ENCODE results near the gene LPO.

LPO gene

GRCh38 chr17:58278661-58279015, 40.3 kb downstream of the LPO start:
- TF ChIP-seq JUND (IDR thresholded peaks at IDR 0.05; ENCODE audit: low read depth): no peak
- in situ Hi-C loops (cut with HindIII; ENCODE audit: low pct_unique_long_range_greater_than_20kb, low sequenced_read_pairs): no loop called here
- DNase-seq (ENCODE audit: low read depth in 1 of 2, low spot score in 1 of 2): peak in 1 of 2 experiments; percentile 14

DNA sequence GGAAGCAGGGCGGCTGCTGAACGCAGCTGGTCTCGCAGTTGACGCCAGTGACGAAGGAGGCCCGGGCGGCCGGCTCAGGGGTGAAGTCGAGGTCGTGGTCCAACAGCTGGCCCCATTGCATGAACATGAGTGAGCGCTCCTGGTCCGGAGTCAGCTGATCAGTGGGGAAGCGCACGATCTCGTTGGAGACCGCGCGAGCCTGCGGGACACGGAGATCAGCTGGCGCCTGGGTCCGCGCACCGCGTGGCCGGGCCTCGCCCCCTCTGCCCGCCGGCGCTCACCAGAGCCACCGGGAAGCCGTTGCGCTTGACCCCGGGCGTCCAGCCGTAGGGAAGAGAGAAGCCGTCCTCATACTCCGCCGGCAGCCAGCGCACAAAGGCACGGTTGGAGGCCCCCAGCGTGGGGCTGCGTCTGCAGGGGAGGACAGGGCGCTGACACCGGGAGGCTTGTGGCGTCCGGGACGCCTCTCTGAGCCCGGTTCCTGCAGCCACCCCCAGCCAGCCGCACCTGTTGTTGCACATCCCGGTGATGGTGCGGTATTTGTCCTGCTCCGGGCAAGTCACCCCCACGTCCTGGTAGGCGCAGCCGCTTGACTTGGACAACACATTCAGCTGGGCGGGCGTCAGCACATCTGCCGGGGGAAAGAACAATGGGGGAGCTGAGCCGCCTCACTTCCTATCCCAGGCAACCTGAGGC, 40.8 kb downstream of the LPO start:
- in situ Hi-C loops (cut with HindIII; ENCODE audit: low pct_unique_long_range_greater_than_20kb, low sequenced_read_pairs): no loop called here
- TF ChIP-seq JUND (IDR thresholded peaks at IDR 0.05; ENCODE audit: low read depth): no peak
- no peak for DNase-seq (ENCODE audit: low read depth in 1 of 2, low spot score in 1 of 2)

DNA sequence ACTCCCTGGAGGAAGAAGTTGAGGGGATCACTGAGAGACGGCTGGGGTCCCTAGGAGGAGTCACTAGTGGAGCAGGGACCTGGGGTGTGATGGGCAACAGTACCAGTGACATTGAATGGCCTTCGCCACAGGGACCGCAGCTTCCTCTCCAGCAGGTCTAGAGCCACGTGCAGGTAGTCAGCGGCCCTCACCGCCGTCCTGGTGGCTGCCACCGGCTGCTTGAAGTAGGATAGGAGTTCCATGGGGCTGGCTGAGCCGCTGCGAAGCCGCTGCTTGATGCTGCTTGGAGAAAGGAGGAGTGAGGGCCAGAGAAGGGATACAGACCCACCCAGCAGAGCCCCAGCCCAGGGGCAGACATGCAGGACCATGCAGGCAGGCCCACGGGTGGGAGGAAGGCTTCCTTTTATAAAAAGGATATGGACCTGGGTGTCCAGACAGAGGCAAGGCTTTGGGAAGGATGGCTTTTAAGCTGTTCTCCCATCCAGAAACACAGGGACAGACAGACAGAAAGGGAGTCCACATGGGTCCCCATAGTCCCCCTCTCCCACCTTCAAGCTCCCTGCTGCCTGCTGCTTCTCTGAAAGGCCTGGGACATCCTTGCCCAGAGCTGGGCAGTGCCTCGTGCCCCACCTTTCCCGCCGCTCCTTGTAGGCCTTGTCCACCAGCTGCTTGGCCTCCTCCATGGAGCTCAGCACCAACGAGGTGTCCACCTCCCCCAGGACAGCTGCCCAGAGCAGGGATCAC, 41.5 kb downstream of the LPO start:
- in situ Hi-C loops (cut with HindIII; ENCODE audit: low pct_unique_long_range_greater_than_20kb, low sequenced_read_pairs): no loop called here
- no peak for TF ChIP-seq JUND (IDR thresholded peaks at IDR 0.05; ENCODE audit: low read depth)
- DNase-seq (ENCODE audit: low read depth in 1 of 2, low spot score in 1 of 2): no peak

- in situ Hi-C loops (cut with HindIII; ENCODE audit: low pct_unique_long_range_greater_than_20kb, low sequenced_read_pairs): no loop called here
- DNase-seq (ENCODE audit: low read depth in 1 of 2, low spot score in 1 of 2): no peak
- TF ChIP-seq JUND (IDR thresholded peaks at IDR 0.05; ENCODE audit: low read depth): no peak
These were observed 42.3 kb downstream of the LPO start, which contains the start of gene MPO for GRCh38 chr17:58280480-58281217. Gene MPO (minus strand): TSS chr17:58280935. CDS start chr17:58280758, 177 bp downstream.

GRCh38 chr17:58281511-58282011, 43.2 kb downstream of the LPO start:
- in situ Hi-C loops (cut with HindIII; ENCODE audit: low pct_unique_long_range_greater_than_20kb, low sequenced_read_pairs): no loop called here
- no peak for DNase-seq (ENCODE audit: low read depth in 1 of 2, low spot score in 1 of 2)
- TF ChIP-seq JUND (IDR thresholded peaks at IDR 0.05; ENCODE audit: low read depth): no peak

DNA sequence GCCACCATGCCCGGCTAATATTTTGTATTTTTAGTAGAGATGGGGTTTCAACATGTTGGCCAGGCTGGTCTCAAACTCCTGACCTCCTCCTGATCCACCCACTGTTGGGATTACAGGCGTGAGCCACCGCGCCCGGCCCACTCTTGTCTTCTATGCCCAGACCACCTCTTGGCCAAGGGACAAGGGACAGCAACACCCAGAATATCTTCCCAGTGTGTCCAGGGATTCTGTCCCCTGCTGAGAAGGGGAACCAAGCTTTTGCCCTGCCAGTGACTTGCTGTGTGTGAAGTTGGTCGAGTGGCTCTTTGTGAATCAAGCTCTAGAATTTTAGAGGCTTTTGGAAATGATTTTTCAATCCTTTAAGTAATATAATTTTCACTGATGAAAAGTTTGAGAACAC, 44.1 kb downstream of the LPO start:
- in situ Hi-C loops (cut with HindIII; ENCODE audit: low pct_unique_long_range_greater_than_20kb, low sequenced_read_pairs): no loop called here
- TF ChIP-seq JUND (IDR thresholded peaks at IDR 0.05; ENCODE audit: low read depth): no peak
- no peak for DNase-seq (ENCODE audit: low read depth in 1 of 2, low spot score in 1 of 2)

DNA sequence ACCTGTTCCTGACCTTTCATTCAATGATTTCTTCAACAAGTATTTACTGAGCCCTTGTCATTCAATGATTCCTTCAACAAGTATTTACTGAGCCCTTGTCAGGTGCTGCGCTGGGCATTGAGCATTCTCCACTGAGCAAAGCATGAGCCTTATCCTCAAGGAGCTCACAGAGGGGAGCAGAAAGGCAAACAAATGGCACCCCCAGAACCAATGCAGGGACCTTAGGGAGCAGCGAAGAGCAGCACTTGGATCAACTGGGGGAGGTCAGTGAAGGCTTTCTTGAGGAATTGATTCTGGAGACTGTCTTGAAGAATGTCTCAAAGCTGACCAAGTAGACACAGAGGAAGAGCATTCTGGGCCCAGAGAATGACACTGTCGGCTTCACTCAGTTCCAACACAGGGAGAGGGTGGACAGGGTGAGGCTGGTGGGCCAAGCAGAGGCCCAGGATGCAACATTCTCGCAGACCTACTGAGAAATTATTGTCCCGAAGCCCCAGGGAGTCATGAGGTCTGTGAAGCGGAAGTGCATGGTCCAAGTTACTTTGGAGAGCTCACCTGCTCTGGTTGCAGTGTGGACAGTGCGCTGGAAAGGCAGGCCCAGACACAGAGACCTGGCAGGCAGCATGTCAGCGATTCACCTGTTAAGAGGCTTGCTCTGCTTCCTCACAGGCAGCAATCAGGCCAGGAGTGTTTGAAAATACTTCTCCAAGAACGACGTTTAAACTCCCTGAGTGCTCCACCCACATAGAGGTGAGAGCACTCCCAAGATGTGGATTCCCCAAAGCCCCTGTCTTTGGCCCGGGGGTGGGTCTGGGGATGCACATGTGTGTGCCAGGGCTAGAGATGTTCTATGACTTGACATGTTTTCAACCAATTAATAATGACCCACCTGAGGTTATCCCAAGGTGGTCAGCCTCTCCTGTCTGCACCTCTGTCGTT, 45.6 kb downstream of the LPO start:
- no peak for TF ChIP-seq JUND (IDR thresholded peaks at IDR 0.05; ENCODE audit: low read depth)
- no peak for DNase-seq (ENCODE audit: low read depth in 1 of 2, low spot score in 1 of 2)
- in situ Hi-C loops (cut with HindIII; ENCODE audit: low pct_unique_long_range_greater_than_20kb, low sequenced_read_pairs): no loop called here

- DNase-seq (ENCODE audit: low read depth in 1 of 2, low spot score in 1 of 2): no peak
- in situ Hi-C loops (cut with HindIII; ENCODE audit: low pct_unique_long_range_greater_than_20kb, low sequenced_read_pairs): no loop called here
- no peak for TF ChIP-seq JUND (IDR thresholded peaks at IDR 0.05; ENCODE audit: low read depth)
These were observed 46.4 kb downstream of the LPO start for GRCh38 chr17:58284613-58285421.

GRCh38 chr17:58285422-58285810, 47.0 kb downstream of the LPO start:
- no peak for TF ChIP-seq JUND (IDR thresholded peaks at IDR 0.05; ENCODE audit: low read depth)
- in situ Hi-C loops (cut with HindIII; ENCODE audit: low pct_unique_long_range_greater_than_20kb, low sequenced_read_pairs): no loop called here
- DNase-seq (ENCODE audit: low read depth in 1 of 2, low spot score in 1 of 2): no peak

DNA sequence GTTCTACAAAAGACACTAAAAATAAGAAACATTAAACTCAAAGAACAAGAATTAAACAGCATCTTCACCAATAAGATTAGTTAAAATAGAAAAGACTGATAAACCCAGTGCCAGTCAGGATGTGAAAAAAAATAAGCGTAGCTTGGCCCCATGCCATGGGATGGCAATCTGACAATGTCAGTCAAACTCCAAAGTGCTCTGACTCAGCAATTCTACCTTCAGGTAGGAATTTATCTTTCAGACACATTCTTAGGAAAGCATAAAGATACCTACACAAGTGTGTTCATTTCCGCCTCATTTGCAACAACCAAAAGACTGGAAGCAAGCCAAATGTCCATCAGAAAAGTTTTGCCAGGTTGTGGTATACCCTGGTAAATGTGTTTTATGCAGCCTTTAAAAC, 51.5 kb downstream of the LPO start:
- TF ChIP-seq JUND (IDR thresholded peaks at IDR 0.05; ENCODE audit: low read depth): no peak
- peak in 1 of 2 experiments; percentile 21 for DNase-seq (ENCODE audit: low read depth in 1 of 2, low spot score in 1 of 2)
- in situ Hi-C loops (cut with HindIII; ENCODE audit: low pct_unique_long_range_greater_than_20kb, low sequenced_read_pairs): no loop called here

GRCh38 chr17:58291246-58291645, 52.9 kb downstream of the LPO start:
- in situ Hi-C loops (cut with HindIII; ENCODE audit: low pct_unique_long_range_greater_than_20kb, low sequenced_read_pairs): no loop called here
- TF ChIP-seq JUND (IDR thresholded peaks at IDR 0.05; ENCODE audit: low read depth): no peak
- no peak for DNase-seq (ENCODE audit: low read depth in 1 of 2, low spot score in 1 of 2)

Data from T47D (cell line).